Thymus (tissue), 11 donors: ENCODE results near the gene APOBEC4. TPM values are rescaled to one million over a fixed set of nuclear protein-coding genes. Genes with fewer than 3 reads are reported as not detected.
"Not testable (repeated sequence)": the region's sequence is repeated elsewhere in the genome, so short reads cannot be mapped to it uniquely, and the experiment has no call there.

Experiments used
- DNase-seq, 9 donors: peaks; one replicate each; pipeline ENCODE4 v3.0.0-alpha.2; 2013; ENCODE audit warnings: low spot score in 9 of 9, low read depth in 6 of 9, missing footprints in 1 of 9
- H3K27ac ChIP-seq, 2 donors: one replicate each; pipeline ENCODE4 v1.5.1; 2013; ENCODE audit warnings: control low read depth in 1 of 2, low read depth in 1 of 2, low read length in 1 of 2, mild to moderate bottlenecking in 1 of 2, moderate library complexity in 1 of 2
- H3K27me3 ChIP-seq, 2 donors: one replicate each; pipeline ENCODE4 v1.5.1; 2013; ENCODE audit warnings: low read length in 1 of 2; ENCODE audit not compliant: control insufficient read depth in 2 of 2, insufficient read depth in 1 of 2
- H3K36me3 ChIP-seq, 2 donors: one replicate each; pipeline ENCODE4 v1.5.1; 2013; ENCODE audit warnings: low read length in 1 of 2, mild to moderate bottlenecking in 1 of 2, moderate library complexity in 1 of 2; ENCODE audit not compliant: control insufficient read depth in 2 of 2, insufficient read depth in 2 of 2
- H3K4me1 ChIP-seq, 2 donors: one replicate each; pipeline ENCODE4 v1.5.1; 2013; ENCODE audit warnings: low read length in 2 of 2; ENCODE audit not compliant: control insufficient read depth in 2 of 2, insufficient read depth in 2 of 2
- H3K4me3 ChIP-seq, 2 donors: one replicate each; pipeline ENCODE4 v1.5.1; 2013; ENCODE audit warnings: low read length in 2 of 2, control low read depth in 1 of 2, mild to moderate bottlenecking in 1 of 2
- H3K9me3 ChIP-seq, 2 donors: one replicate each; pipeline ENCODE4 v1.5.1; 2013; ENCODE audit warnings: low read length in 1 of 2, mild to moderate bottlenecking in 1 of 2; ENCODE audit not compliant: control insufficient read depth in 2 of 2, insufficient read depth in 1 of 2
- WGBS: extraction: QIAGEN DNeasy Blood & Tissue Kit; methylation state at CpG from one replicate; pipeline ENCODE4 v1.1.7; 2013; 5-methylcytosine and 5-hydroxymethylcytosine counted together
- polyA plus RNA-seq: library from polyadenylated mRNA; stranded (reverse); fragments of 200-250 nt; gene quantifications from one replicate; pipeline ENCODE4 v1.2.3, GENCODE V29; 2013
- total RNA-seq: library from RNA; stranded (reverse); fragments of 120-200 nt; gene quantifications from one replicate; pipeline ENCODE4 v1.2.4, GENCODE V29; 2013
- donor health status: healthy.

Gene APOBEC4
- total and polyA plus RNA-seq, 2 donors, result 0.02 TPM; not detected in 1

DNA sequence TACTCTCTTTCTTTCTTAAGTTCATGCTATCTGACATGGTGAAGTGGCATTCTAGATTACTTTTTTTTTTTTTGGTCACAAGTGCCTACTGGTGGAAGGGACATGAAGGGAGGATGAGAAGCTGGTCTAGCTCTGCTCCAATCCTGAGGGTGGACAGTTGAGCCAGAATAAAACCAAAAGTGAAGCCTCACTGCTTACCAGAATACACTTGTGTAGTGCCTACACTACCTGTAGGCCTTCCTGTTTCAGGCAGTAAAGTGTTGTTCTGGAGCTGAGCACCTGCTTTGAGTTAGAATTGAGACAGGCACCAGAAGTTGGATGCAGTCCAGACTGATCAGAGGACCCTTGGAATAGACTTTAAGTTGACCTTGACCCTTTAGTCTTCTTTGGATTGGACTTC is 40.4 kb upstream of the APOBEC4 start:
- DNase-seq, result no peak
- no peak overlapping the region for H3K27ac ChIP-seq

DNA sequence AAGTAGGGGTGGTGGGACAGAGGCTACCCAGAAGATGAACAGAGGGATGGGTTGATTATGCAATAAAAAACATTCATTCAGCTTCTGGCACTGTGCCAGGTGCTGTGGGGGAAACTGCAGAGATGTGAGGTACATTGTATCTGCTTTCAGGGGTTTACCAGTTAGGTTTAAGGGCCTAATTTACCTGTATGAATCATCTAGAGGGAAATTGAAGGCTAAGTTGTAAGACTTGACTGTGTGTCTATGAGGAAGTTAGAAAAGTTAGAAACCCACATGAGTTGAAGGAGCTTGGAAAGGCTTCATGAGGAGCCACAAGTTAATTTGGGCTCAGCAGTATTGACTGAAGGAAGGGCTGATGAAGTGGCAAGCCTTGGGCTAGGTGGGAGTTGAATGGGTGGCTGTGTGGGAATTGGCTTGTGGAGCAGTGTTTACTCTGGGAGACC is 36.7 kb upstream of the APOBEC4 start:
- H3K4me3 ChIP-seq, result no peak overlapping the region
- DNase-seq, result no peak
- H3K4me1 ChIP-seq, result no peaks in the 10 kb centered on the region
- H3K27me3 ChIP-seq, result no peaks in the 10 kb centered on the region
- H3K27ac ChIP-seq, result no peak overlapping the region
- H3K9me3 ChIP-seq, result no peaks in the 10 kb centered on the region
- H3K36me3 ChIP-seq, result no peaks in the 10 kb centered on the region

More for the DNA sequence above, 40.4 kb upstream of the APOBEC4 start:
- Histone ChIP-seq H3K4me1 (no peaks in the 10 kb centered on the region), H3K36me3 (no peaks in the 10 kb centered on the region), H3K4me3 (no peak overlapping the region), H3K27me3 (no peaks in the 10 kb centered on the region), H3K9me3 (no peaks in the 10 kb centered on the region)

DNA sequence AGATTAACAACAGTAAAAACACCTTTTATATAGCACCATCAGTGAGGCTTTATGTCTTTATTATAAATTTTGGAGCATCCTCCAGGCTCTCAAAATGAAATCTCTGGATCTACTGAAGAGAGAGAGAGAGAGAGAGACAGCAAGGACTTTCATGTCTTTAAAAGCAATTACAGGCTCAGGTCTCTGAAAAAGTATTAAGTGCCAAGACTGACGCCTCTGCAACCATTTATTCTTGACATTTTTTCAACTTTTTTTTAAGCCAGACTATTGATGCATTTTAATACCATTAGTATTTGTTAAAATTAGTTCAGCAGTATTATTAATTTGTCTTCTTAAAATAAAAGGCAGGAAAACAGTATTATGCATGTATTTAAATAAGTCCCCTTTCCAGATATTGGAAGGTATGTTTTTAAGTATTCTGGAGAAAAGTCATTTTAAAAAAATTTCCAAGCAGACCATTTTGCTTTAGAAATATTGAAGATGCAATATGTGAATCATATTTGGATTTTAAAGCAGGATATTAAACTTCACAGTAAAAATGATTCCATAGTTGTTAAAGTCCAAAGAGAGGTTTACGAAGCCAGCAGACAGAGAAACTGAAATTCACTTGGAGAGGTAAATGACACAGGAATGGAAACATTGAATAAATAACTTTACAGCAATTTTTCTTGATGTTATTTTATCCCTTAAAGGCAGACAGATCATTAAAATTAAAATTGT is 35.4 kb upstream of the APOBEC4 start:
- no peaks in the 10 kb centered on the region for H3K36me3 ChIP-seq
- no peaks in the 10 kb centered on the region for H3K9me3 ChIP-seq
- H3K4me3 ChIP-seq, result no peak overlapping the region
- no peaks in the 10 kb centered on the region for H3K4me1 ChIP-seq
- no peaks in the 10 kb centered on the region for H3K27me3 ChIP-seq
- DNase-seq, result no peak
- H3K27ac ChIP-seq, result no peak overlapping the region
- WGBS, result 94% methylated on average over 2 of the region's 2 CpGs

DNA sequence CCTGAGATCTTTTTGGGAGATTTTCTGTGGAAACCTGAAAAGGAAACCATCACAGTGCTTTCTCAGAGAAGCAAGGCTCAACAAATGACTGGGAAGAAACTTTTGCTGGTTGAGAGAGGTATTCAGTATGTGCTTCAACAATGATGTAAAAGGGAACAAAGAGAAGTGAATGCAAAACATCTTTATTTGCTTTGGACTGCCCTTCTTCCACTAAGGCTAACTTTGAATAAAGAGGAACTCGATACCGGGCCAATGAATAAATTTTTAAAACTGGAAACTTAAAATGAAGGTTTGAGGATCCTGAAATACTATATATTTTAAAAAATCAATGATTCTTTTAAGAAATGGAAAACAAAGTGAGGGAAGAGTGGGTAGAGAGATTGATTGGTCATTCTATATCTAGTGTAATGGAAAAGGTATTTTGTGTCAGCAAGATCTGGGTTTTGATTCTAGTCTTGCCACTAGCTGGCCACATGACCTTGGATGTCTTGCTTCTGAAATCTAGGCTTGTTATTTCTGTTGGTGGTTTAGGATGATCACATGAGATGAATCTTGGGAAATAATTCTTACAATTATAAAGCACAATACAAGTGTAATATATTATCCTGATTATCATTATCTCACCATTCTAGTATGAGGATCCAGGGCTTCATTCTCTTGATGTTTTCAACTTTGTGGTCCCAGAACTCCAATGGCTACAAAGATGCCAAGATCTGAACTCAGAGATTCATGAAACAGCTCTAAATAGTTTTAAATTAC is 34.6 kb upstream of the APOBEC4 start:
- no peak for DNase-seq
- 99% methylated on average over 2 of the region's 2 CpGs for WGBS

DNA sequence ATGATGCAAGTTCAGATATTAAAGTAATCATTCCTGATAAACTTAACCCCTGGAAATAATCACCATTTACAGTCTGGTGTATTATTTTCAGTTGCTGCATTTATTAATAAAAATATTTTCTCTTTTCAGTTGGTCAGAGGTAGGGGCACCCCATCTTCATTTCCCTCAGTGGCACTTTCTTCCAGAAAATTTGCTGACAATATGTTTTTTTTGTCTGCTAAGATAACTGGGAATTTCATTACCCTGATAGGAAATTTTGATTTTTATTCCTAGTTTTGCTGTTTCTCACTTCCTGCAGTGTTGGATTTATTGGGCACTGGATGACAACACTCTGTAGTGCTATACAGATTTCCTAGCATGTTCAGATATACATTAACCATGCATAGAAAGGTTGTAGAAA is 33.1 kb upstream of the APOBEC4 start:
- Histone ChIP-seq H3K4me3 (no peak overlapping the region), H3K4me1 (no peaks in the 10 kb centered on the region), H3K27ac (no peak overlapping the region), H3K9me3 (no peaks in the 10 kb centered on the region), H3K36me3 (no peaks in the 10 kb centered on the region), H3K27me3 (no peaks in the 10 kb centered on the region)
- no peak for DNase-seq

More for the DNA sequence above, 34.6 kb upstream of the APOBEC4 start:
- no peaks in the 10 kb centered on the region for H3K36me3 ChIP-seq
- no peak overlapping the region for H3K27ac ChIP-seq
- H3K4me1 ChIP-seq, result no peaks in the 10 kb centered on the region
- H3K27me3 ChIP-seq, result no peaks in the 10 kb centered on the region
- H3K9me3 ChIP-seq, result no peaks in the 10 kb centered on the region
- no peak overlapping the region for H3K4me3 ChIP-seq

DNA sequence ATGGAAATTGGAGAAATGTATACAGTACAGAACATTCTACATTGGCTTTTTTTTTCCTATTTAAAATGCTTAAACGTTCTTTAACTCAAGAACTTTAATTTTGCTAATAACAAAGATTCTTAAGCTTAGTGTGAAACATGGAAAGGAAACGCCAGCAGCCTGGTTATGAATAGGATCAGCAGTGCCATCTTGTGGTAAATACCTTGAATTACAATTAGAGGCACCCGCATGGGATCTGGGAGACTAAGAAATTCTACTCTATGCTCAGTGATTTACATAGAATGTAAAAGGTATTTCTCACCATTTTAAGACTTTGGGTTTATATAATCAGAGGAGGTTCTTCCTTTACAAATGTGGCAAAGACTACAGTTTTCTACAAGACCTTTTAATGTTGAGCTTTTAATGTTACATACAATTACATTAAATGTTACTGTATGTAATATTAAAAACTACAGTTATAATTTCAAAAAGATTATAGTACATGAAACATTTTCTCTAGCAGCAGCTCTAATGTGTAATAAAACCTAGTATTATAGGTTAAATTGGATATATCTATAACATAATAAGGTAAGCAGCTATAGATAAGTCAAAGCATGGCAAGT is 32.1 kb upstream of the APOBEC4 start:
- 9% methylated on average over 3 of the region's 3 CpGs for WGBS
- H3K27ac ChIP-seq, result no peak overlapping the region
- H3K9me3 ChIP-seq, result no peaks in the 10 kb centered on the region
- peak in 8 of 9 donors; percentile 4 to 60 (median 30) for DNase-seq
- H3K36me3 ChIP-seq, result no peaks in the 10 kb centered on the region
- no peak overlapping the region for H3K4me3 ChIP-seq
- H3K27me3 ChIP-seq, result no peaks in the 10 kb centered on the region
- H3K4me1 ChIP-seq, result no peaks in the 10 kb centered on the region

DNA sequence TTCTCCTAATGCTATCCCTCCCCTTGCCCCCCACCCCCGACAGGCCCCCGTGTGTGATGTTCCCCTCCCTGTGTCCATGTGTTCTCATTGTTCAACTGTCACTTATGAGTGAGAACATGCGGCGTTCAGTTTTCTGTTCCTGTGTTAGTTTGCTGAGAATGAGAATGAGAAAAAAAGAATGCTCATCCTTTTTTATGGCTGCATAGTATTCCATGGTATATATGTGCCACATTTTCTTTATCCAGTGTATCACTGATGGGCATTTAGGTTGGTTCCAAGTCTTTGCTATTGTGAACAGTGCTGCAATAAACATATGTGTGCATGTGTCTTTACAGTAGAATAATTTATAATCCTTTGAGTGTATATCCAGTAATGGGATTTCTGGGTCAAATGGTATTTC is 26.2 kb upstream of the APOBEC4 start:
- 98% methylated on average over 4 of the region's 4 CpGs for WGBS
- H3K4me1 ChIP-seq, H3K4me3 ChIP-seq: not testable (repeated sequence)

DNA sequence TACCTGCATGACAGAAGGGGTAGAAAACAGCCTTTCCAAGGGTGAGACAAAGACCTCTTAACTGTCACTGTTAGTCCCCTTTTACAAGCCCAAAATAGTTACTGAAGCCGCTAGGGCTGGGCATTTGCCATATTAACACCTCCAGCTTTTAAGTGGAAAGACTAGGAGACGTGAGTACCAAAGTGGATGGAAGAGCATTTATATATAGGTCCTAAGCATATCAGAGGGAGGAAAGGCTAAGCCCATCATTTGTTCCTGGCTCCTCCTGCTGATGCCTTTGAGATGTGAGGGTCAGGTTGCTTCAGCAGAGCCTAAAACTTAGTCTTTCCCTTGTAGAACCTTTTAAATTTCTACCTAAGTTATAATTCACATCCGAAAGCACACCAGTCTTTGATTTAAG is 25.7 kb upstream of the APOBEC4 start:
- no peaks in the 10 kb centered on the region for H3K9me3 ChIP-seq
- 97% methylated on average over 3 of the region's 3 CpGs for WGBS

More for the DNA sequence above, 26.2 kb upstream of the APOBEC4 start:
- H3K36me3 ChIP-seq, H3K27me3 ChIP-seq, H3K27ac ChIP-seq, DNase-seq, H3K9me3 ChIP-seq: not testable (repeated sequence)

DNA sequence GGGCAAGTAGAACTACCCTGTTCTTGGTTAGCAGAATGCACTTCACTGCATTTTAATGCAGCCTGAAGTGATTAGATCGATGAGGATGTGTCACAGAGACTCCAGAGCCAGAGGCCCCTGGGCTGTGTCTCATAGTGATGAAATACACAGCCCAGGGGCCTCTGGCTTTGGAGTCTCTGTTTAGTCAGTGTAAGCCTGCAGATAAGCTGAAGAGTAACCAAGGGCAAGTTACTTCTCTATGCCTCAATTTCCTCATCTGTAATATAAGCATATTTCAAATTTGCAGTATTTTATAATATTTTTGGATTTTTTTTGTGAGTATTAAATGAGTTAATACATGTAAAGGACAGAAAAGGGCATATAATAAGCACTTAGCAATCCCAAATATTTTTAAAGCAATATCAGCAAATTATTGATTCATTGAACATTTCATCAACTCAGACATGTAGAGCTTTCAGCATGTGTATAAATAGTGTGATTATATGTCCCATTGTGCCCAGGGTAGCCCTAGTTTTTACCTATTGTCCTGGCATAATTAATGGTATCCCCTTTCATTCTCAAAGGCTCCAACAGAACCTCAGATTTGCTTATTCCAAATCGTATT is 23.6 kb upstream of the APOBEC4 start:
- H3K4me1 ChIP-seq, result no peaks in the 10 kb centered on the region
- H3K36me3 ChIP-seq, result no peaks in the 10 kb centered on the region
- no peaks in the 10 kb centered on the region for H3K9me3 ChIP-seq
- no peak overlapping the region for H3K4me3 ChIP-seq
- no peaks in the 10 kb centered on the region for H3K27me3 ChIP-seq
- H3K27ac ChIP-seq, result no peak overlapping the region
- no peak for DNase-seq
- 84% methylated on average over 2 of the region's 2 CpGs for WGBS

More for the DNA sequence above, 25.7 kb upstream of the APOBEC4 start:
- no peak overlapping the region for H3K27ac ChIP-seq
- H3K4me3 ChIP-seq, result no peak overlapping the region
- DNase-seq, result no peak
- no peaks in the 10 kb centered on the region for H3K27me3 ChIP-seq
- no peaks in the 10 kb centered on the region for H3K36me3 ChIP-seq
- no peaks in the 10 kb centered on the region for H3K4me1 ChIP-seq
